Astrocyte (in vitro differentiated cells and primary cell): ENCODE measurements around the gene PRKAR2B.

ENCODE experiments used
- CTCF ChIP-seq: IDR thresholded peaks from 2 replicates; pipeline ENCODE4 v1.5.1; 2011; ENCODE audit warnings: low read depth, mild to moderate bottlenecking, inconsistent platforms, low read length, moderate library complexity; ENCODE audit not compliant: insufficient read depth
- EZH2 ChIP-seq: IDR thresholded peaks from 2 replicates; pipeline ENCODE4 v1.6.1; 2012; ENCODE audit warnings: mild to moderate bottlenecking, low read length, inconsistent platforms; ENCODE audit not compliant: insufficient read depth

GRCh38 chr7:107138696-107139420, 94.4 kb downstream of the PRKAR2B start:
- TF ChIP-seq CTCF = no peak
- no peak for TF ChIP-seq EZH2
